ENCODE data around the gene LETM1. TPM values are rescaled to one million over a fixed set of nuclear protein-coding genes. Genes with fewer than 3 reads are reported as not detected.

Gene LETM1
- polyA plus RNA-seq, 1 donor (not counting 4 experiments of a cell fraction or from before 2014, with no cell fraction given): 25.6 TPM

DNA sequence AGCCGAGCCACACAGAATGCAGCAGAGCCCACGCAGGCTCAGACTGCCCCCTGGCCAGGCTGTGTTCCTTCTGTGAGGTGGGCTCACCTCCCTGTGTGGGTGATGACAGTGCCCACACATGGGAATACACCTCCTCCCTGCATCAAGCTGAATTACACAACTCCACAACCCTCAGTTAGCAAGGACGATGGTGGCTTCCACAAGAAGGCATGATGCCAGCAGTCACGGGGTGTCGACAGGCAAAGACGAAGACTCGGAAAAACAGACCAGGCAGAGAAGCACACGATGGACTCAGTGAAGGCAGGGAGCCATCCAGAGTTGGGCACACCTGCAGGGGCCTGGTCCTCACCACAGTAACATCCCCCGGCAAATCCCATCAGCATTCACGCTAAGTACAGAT, 12.1 kb downstream of the LETM1 start:
- DNase-seq (ENCODE audit: low read depth, low spot score): no peak
- no peaks in the 10 kb centered on the region for H3K4me1 ChIP-seq (ENCODE audit: control insufficient read depth, extremely low read depth, insufficient read depth, low read length)
- no peak overlapping the region for H3K9ac ChIP-seq (ENCODE audit: control insufficient read depth, extremely low read depth, insufficient read depth, low read length)
- dilution Hi-C loops (cut with MboI; ENCODE audit: extremely low pct_ligation_motif_present, low sequenced_read_pairs): no loop called here
- H2AFZ ChIP-seq (ENCODE audit: control insufficient read depth, low read length): no peak overlapping the region
- H3K79me2 ChIP-seq (ENCODE audit: control insufficient read depth, insufficient read depth, low read length): peaks cover 62% of the 10 kb centered on the region
- H3K9me3 ChIP-seq (ENCODE audit: control insufficient read depth, low read depth, low read length): no peaks in the 10 kb centered on the region
- no peak for TF ChIP-seq EZH2 (IDR thresholded peaks at IDR 0.05; ENCODE audit: low read length)
- TF ChIP-seq, protein P1, sequence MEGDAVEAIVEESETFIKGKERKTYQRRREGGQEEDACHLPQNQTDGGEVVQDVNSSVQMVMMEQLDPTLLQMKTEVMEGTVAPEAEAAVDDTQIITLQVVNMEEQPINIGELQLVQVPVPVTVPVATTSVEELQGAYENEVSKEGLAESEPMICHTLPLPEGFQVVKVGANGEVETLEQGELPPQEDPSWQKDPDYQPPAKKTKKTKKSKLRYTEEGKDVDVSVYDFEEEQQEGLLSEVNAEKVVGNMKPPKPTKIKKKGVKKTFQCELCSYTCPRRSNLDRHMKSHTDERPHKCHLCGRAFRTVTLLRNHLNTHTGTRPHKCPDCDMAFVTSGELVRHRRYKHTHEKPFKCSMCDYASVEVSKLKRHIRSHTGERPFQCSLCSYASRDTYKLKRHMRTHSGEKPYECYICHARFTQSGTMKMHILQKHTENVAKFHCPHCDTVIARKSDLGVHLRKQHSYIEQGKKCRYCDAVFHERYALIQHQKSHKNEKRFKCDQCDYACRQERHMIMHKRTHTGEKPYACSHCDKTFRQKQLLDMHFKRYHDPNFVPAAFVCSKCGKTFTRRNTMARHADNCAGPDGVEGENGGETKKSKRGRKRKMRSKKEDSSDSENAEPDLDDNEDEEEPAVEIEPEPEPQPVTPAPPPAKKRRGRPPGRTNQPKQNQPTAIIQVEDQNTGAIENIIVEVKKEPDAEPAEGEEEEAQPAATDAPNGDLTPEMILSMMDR (optimal IDR thresholded peaks at IDR 0.05 in 1 of 3, IDR thresholded peaks at IDR 0.05 in 1 of 3, conservative IDR thresholded peaks at IDR 0.05 in 1 of 3; ENCODE audit: extremely low read depth in 1 of 3, insufficient read depth in 2 of 3, low read length in 3 of 3): no peak
- no peak overlapping the region for H3K4me3 ChIP-seq (ENCODE audit: control insufficient read depth in 2 of 3, extremely low read depth in 1 of 3, insufficient read depth in 2 of 3, low read depth in 1 of 3, low read length in 3 of 3)
- H3K36me3 ChIP-seq (ENCODE audit: control insufficient read depth in 2 of 2, extremely low read depth in 1 of 2, insufficient read depth in 2 of 2, low read length in 2 of 2): peaks cover 24 to 42% of the 10 kb centered on the region in 2 experiments
- H3K9me1 ChIP-seq (ENCODE audit: control insufficient read depth, extremely low read depth, insufficient read depth, low read length): no peaks in the 10 kb centered on the region
- H3K27ac ChIP-seq (ENCODE audit: control insufficient read depth, insufficient read depth, low read length): no peak overlapping the region
- H4K20me1 ChIP-seq (ENCODE audit: control insufficient read depth, extremely low read depth, insufficient read depth, low read length): peaks cover 6% of the 10 kb centered on the region
- H3K4me2 ChIP-seq (ENCODE audit: control insufficient read depth, extremely low read depth, insufficient read depth, low read depth, low read length): no peak overlapping the region
- H3K27me3 ChIP-seq (ENCODE audit: control insufficient read depth, extremely low read depth, insufficient read depth, low read length): no peaks in the 10 kb centered on the region
- FAIRE-seq: no peak

DNA sequence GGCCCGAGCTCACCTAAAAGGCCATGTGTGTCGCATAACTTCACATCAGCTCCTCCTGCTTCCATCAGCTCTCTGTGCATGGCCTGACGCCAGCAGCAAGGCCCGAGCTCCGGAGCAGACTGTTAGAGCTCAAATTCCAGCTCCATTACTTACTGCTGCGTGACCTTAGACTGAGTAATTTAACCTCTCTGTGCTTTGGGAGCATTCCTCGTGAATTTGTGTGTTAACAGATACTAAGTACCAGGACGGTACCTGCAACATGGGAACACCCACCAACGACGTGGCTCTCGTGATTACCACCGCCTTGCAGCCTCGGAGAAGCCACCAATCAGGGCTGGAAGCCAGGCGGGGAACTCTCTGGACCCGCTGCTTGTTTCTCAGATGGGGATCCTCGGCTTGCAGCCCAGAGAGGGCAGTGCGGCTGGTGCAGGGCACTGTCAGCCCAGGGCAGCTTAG, 12.9 kb downstream of the LETM1 start:
- peaks cover 6% of the 10 kb centered on the region for H4K20me1 ChIP-seq (ENCODE audit: control insufficient read depth, extremely low read depth, insufficient read depth, low read length)
- H3K9ac ChIP-seq (ENCODE audit: control insufficient read depth, extremely low read depth, insufficient read depth, low read length): no peak overlapping the region
- peaks cover 62% of the 10 kb centered on the region for H3K79me2 ChIP-seq (ENCODE audit: control insufficient read depth, insufficient read depth, low read length)
- H3K36me3 ChIP-seq (ENCODE audit: control insufficient read depth in 2 of 2, extremely low read depth in 1 of 2, insufficient read depth in 2 of 2, low read length in 2 of 2): peaks cover 26 to 43% of the 10 kb centered on the region in 2 experiments
- no peak for TF ChIP-seq EZH2 (IDR thresholded peaks at IDR 0.05; ENCODE audit: low read length)
- TF ChIP-seq, protein P1 (optimal IDR thresholded peaks at IDR 0.05 in 1 of 3, IDR thresholded peaks at IDR 0.05 in 1 of 3, conservative IDR thresholded peaks at IDR 0.05 in 1 of 3; ENCODE audit: extremely low read depth in 1 of 3, insufficient read depth in 2 of 3, low read length in 3 of 3): no peak
- dilution Hi-C loops (cut with MboI; ENCODE audit: extremely low pct_ligation_motif_present, low sequenced_read_pairs): no loop called here
- H2AFZ ChIP-seq (ENCODE audit: control insufficient read depth, low read length): no peak overlapping the region
- DNase-seq (ENCODE audit: low read depth, low spot score): no peak
- H3K4me3 ChIP-seq (ENCODE audit: control insufficient read depth in 2 of 3, extremely low read depth in 1 of 3, insufficient read depth in 2 of 3, low read depth in 1 of 3, low read length in 3 of 3): no peak overlapping the region
- H3K9me1 ChIP-seq (ENCODE audit: control insufficient read depth, extremely low read depth, insufficient read depth, low read length): no peaks in the 10 kb centered on the region
- no peaks in the 10 kb centered on the region for H3K27me3 ChIP-seq (ENCODE audit: control insufficient read depth, extremely low read depth, insufficient read depth, low read length)
- no peak for FAIRE-seq
- no peaks in the 10 kb centered on the region for H3K9me3 ChIP-seq (ENCODE audit: control insufficient read depth, low read depth, low read length)
- no peaks in the 10 kb centered on the region for H3K4me1 ChIP-seq (ENCODE audit: control insufficient read depth, extremely low read depth, insufficient read depth, low read length)
- H3K27ac ChIP-seq (ENCODE audit: control insufficient read depth, insufficient read depth, low read length): no peak overlapping the region
- H3K4me2 ChIP-seq (ENCODE audit: control insufficient read depth, extremely low read depth, insufficient read depth, low read depth, low read length): no peak overlapping the region

Data from keratinocyte (primary cell).